ENCODE results near the gene ANXA2.

ANXA2 gene

GRCh38 chr15:60386615-60387014 is 11.2 kb downstream of the ANXA2 start:
- DNase-seq, result no peak

GRCh38 chr15:60385620-60386552 is 11.9 kb downstream of the ANXA2 start:
- DNase-seq, result no peak

GRCh38 chr15:60384526-60385126 is 13.2 kb downstream of the ANXA2 start:
- no peak for DNase-seq

GRCh38 chr15:60384053-60384452 is 13.7 kb downstream of the ANXA2 start:
- no peak for DNase-seq

- no peak for DNase-seq
Observed at GRCh38 chr15:60382773-60383674, 14.8 kb downstream of the ANXA2 start.

- DNase-seq, result no peak
Observed at GRCh38 chr15:60381148-60381788, 16.5 kb downstream of the ANXA2 start.

- DNase-seq, result no peak
Observed at GRCh38 chr15:60379525-60380274, 18.1 kb downstream of the ANXA2 start.

- no peak for DNase-seq
Observed at GRCh38 chr15:60379185-60379524, 18.6 kb downstream of the ANXA2 start.

GRCh38 chr15:60376677-60377095 is 21.1 kb downstream of the ANXA2 start:
- DNase-seq, result no peak

- no peak for DNase-seq
Observed at GRCh38 chr15:60375306-60375705, 22.5 kb downstream of the ANXA2 start.

GRCh38 chr15:60374628-60375081 is 23.1 kb downstream of the ANXA2 start:
- DNase-seq, result no peak

- no peak for DNase-seq
Observed at GRCh38 chr15:60374209-60374608, 23.6 kb downstream of the ANXA2 start.

GRCh38 chr15:60373745-60374144 is 24.0 kb downstream of the ANXA2 start:
- no peak for DNase-seq

- DNase-seq, result no peak
Observed at GRCh38 chr15:60373327-60373726, 24.5 kb downstream of the ANXA2 start.

- no peak for DNase-seq
Observed at GRCh38 chr15:60372756-60373155, 25.0 kb downstream of the ANXA2 start.

GRCh38 chr15:60372227-60372626 is 25.6 kb downstream of the ANXA2 start:
- no peak for DNase-seq

GRCh38 chr15:60371175-60372051 is 26.4 kb downstream of the ANXA2 start:
- peak; percentile 30 to 34 for DNase-seq

GRCh38 chr15:60370869-60371136 is 27.0 kb downstream of the ANXA2 start:
- DNase-seq, result no peak

- no peak for DNase-seq
Observed at GRCh38 chr15:60370105-60370868, 27.5 kb downstream of the ANXA2 start.

- no peak for DNase-seq
Observed at GRCh38 chr15:60369696-60370095, 28.1 kb downstream of the ANXA2 start.

- no peak for DNase-seq
Observed at GRCh38 chr15:60364612-60364924, 33.2 kb downstream of the ANXA2 start.
